HEK293 (cell line): ENCODE results near the gene ASXL3.

Experiments used
- CTCF ChIA-PET: fragments of 350-600 bp; formaldehyde crosslinking; extraction: SDS; loops from one replicate; lab custom pipeline; 2021; ENCODE audit warnings: antibody characterized with exemption; lab: Yijun Ruan, JAX
- POLR2A ChIA-PET: fragments of 300-600 bp; formaldehyde crosslinking; extraction: SDS; loops from one replicate; lab custom pipeline; 2020; ENCODE audit warnings: antibody characterized with exemption, inconsistent platforms; lab: Yijun Ruan, JAX
- H3K27ac ChIP-seq: fragments of 200-500 bp; sonication (Bioruptor generic); 2 replicates; pipeline ENCODE4 v1.5.1; 2014; ENCODE audit warnings: low read depth, low read length, control low read depth, inconsistent platforms; ENCODE audit errors: extremely low read depth
- H3K36me3 ChIP-seq, 2 experiments: fragments of 200-500 bp in 1 of 2; sonication (Bioruptor generic) in 1 of 2; 1 replicate in 1 of 2; 2 replicates in 1 of 2; pipeline ENCODE4 v1.5.1; 2014 to 2017; ENCODE audit warnings: inconsistent platforms in 2 of 2, low read length in 2 of 2; ENCODE audit not compliant: control insufficient read depth in 2 of 2, insufficient read depth in 1 of 2
- H3K4me1 ChIP-seq: fragments of 200-500 bp; sonication (Bioruptor generic); 2 replicates; pipeline ENCODE4 v1.5.1; 2014; ENCODE audit warnings: mild to moderate bottlenecking, low read length, inconsistent platforms; ENCODE audit not compliant: control insufficient read depth, insufficient read depth
- H3K4me3 ChIP-seq: 2 replicates; pipeline ENCODE4 v1.5.1; 2011; ENCODE audit warnings: low read depth, mild to moderate bottlenecking, control low read depth, low read length, moderate library complexity
- H3K9me3 ChIP-seq: fragments of 200-500 bp; sonication (Bioruptor generic); 2 replicates; pipeline ENCODE4 v1.5.1; 2014; ENCODE audit warnings: low read depth, low read length, inconsistent platforms; ENCODE audit not compliant: control insufficient read depth, insufficient read depth
- HOXD13 ChIP-seq: sonication (generic); formaldehyde crosslinking; IDR thresholded peaks from 2 replicates; pipeline ENCODE4 v1.8.0; 2022; ENCODE audit warnings: missing genetic modification reagents, borderline replicate concordance
- INSM2 ChIP-seq: fragments of 450-650 bp; formaldehyde crosslinking; IDR thresholded peaks from 2 replicates; pipeline ENCODE4 v1.5.1; 2016; ENCODE audit warnings: missing biosample characterization, missing genetic modification characterization
- PBX3 ChIP-seq: sonication (generic); formaldehyde crosslinking; IDR thresholded peaks from 2 replicates; pipeline ENCODE4 v1.8.1; 2022; ENCODE audit warnings: mild to moderate bottlenecking, moderate library complexity, missing genetic modification reagents
- REPIN1 ChIP-seq: fragments of 450-650 bp; formaldehyde crosslinking; IDR thresholded peaks from 2 replicates; pipeline ENCODE4 v1.5.1; 2017; ENCODE audit warnings: missing biosample characterization, missing genetic modification characterization, low read depth
- SALL2 ChIP-seq: fragments of 450-650 bp; formaldehyde crosslinking; IDR thresholded peaks from 2 replicates; pipeline ENCODE4 v1.5.0; 2017; ENCODE audit warnings: missing biosample characterization, mild to moderate bottlenecking, missing genetic modification characterization, borderline replicate concordance
- ZBTB17 ChIP-seq: fragments of 450-650 bp; formaldehyde crosslinking; IDR thresholded peaks from 2 replicates; pipeline ENCODE4 v1.5.1; 2016; ENCODE audit warnings: missing biosample characterization, missing genetic modification characterization
- ZBTB20 ChIP-seq: fragments of 450-650 bp; formaldehyde crosslinking; IDR thresholded peaks from 2 replicates; pipeline ENCODE4 v1.5.1; 2016; ENCODE audit warnings: missing biosample characterization, missing genetic modification characterization
- ZBTB6 ChIP-seq: fragments of 450-650 bp; formaldehyde crosslinking; IDR thresholded peaks from 2 replicates; pipeline ENCODE4 v1.5.1; 2017; ENCODE audit warnings: missing biosample characterization, missing genetic modification characterization
- ZBTB8A ChIP-seq: fragments of 450-650 bp; formaldehyde crosslinking; IDR thresholded peaks from 2 replicates; pipeline ENCODE4 v1.5.1; 2016; ENCODE audit warnings: missing biosample characterization, missing genetic modification characterization
- ZFHX2 ChIP-seq: fragments of 450-650 bp; formaldehyde crosslinking; conservative IDR thresholded peaks from 2 replicates; pipeline ENCODE4 v1.5.1; 2016; ENCODE audit warnings: missing biosample characterization, missing genetic modification characterization
- ZFP3 ChIP-seq: fragments of 450-650 bp; formaldehyde crosslinking; IDR thresholded peaks from 2 replicates; pipeline ENCODE4 v1.5.1; 2016; ENCODE audit warnings: low read depth, missing biosample characterization, missing genetic modification characterization
- ZNF132 ChIP-seq: fragments of 450-650 bp; formaldehyde crosslinking; IDR thresholded peaks from 2 replicates; pipeline ENCODE4 v1.5.1; 2017; ENCODE audit warnings: missing biosample characterization, missing genetic modification characterization, borderline replicate concordance
- ZNF175 ChIP-seq: fragments of 450-650 bp; formaldehyde crosslinking; IDR thresholded peaks from 2 replicates; pipeline ENCODE4 v1.5.1; 2016; ENCODE audit warnings: missing biosample characterization, missing genetic modification characterization
- ZNF2 ChIP-seq: fragments of 450-650 bp; formaldehyde crosslinking; IDR thresholded peaks from 2 replicates; pipeline ENCODE4 v1.5.1; 2016; ENCODE audit warnings: missing biosample characterization, missing genetic modification characterization
- ZNF274 ChIP-seq, 2 experiments: fragments of 200-500 bp in 1 of 2; fragments of 450-650 bp in 1 of 2; sonication (Bioruptor generic) in 1 of 2; formaldehyde crosslinking in 1 of 2; IDR thresholded peaks; 2 replicates each; pipeline versions ENCODE4 v1.5.1 to v1.6.1; 2014 to 2016; ENCODE audit warnings: borderline replicate concordance in 1 of 2, inconsistent platforms in 1 of 2, low read length in 1 of 2, missing biosample characterization in 1 of 2, missing genetic modification characterization in 1 of 2
- ZNF280C ChIP-seq: fragments of 450-650 bp; formaldehyde crosslinking; IDR thresholded peaks from 2 replicates; pipeline ENCODE4 v1.5.1; 2016; ENCODE audit warnings: missing biosample characterization, missing genetic modification characterization
- ZNF292 ChIP-seq: fragments of 450-650 bp; formaldehyde crosslinking; IDR thresholded peaks from 2 replicates; pipeline ENCODE4 v1.5.1; 2016; ENCODE audit warnings: low read depth, missing biosample characterization, missing genetic modification characterization, borderline replicate concordance
- ZNF354C ChIP-seq: fragments of 450-650 bp; formaldehyde crosslinking; IDR thresholded peaks from 2 replicates; pipeline ENCODE4 v1.5.1; 2016; ENCODE audit warnings: missing biosample characterization, missing genetic modification characterization, low read depth, borderline replicate concordance
- ZNF529 ChIP-seq: fragments of 450-650 bp; formaldehyde crosslinking; IDR thresholded peaks from 2 replicates; pipeline ENCODE4 v1.5.1; 2017; ENCODE audit warnings: missing genetic modification characterization, missing biosample characterization; ENCODE audit not compliant: insufficient replicate concordance
- ZNF549 ChIP-seq: fragments of 450-650 bp; IDR thresholded peaks from 2 replicates; pipeline ENCODE4 v1.5.1; 2018; ENCODE audit warnings: missing biosample characterization, missing genetic modification characterization, mild to moderate bottlenecking, inconsistent platforms, moderate library complexity
- ZNF629 ChIP-seq: fragments of 450-650 bp; formaldehyde crosslinking; IDR thresholded peaks from 2 replicates; pipeline ENCODE4 v1.5.1; 2017; ENCODE audit warnings: missing biosample characterization, missing genetic modification characterization
- ZNF692 ChIP-seq: fragments of 450-650 bp; formaldehyde crosslinking; IDR thresholded peaks from 2 replicates; pipeline ENCODE4 v1.5.1; 2016; ENCODE audit warnings: missing biosample characterization, missing genetic modification characterization
- ZNF707 ChIP-seq: fragments of 450-650 bp; formaldehyde crosslinking; IDR thresholded peaks from 2 replicates; pipeline ENCODE4 v1.5.1; 2016; ENCODE audit warnings: missing biosample characterization, missing genetic modification characterization
- ZSCAN16 ChIP-seq: fragments of 450-650 bp; formaldehyde crosslinking; IDR thresholded peaks from 2 replicates; pipeline ENCODE4 v1.5.1; 2016; ENCODE audit warnings: missing biosample characterization, missing genetic modification characterization
- ZSCAN5A ChIP-seq: fragments of 450-650 bp; formaldehyde crosslinking; IDR thresholded peaks from 2 replicates; pipeline ENCODE4 v1.5.1; 2016; ENCODE audit warnings: missing biosample characterization, missing genetic modification characterization

The ASXL3 gene

GRCh38 chr18:33682436-33682835 lies 104.4 kb downstream of the ASXL3 start:
- no peak for TF ChIP-seq ZNF132 (tag by site-specific recombination)
- TF ChIP-seq ZFHX2 (tag by site-specific recombination): no peak
- TF ChIP-seq ZNF354C (tag by site-specific recombination): no peak
- no peak for TF ChIP-seq REPIN1
- no peak for TF ChIP-seq ZNF175 (tag by site-specific recombination)
- TF ChIP-seq ZNF629 (tag by site-specific recombination): no peak
- no peak for TF ChIP-seq ZNF692 (tag by site-specific recombination)
- no peak for TF ChIP-seq ZBTB8A (tag by site-specific recombination)
- no peak for TF ChIP-seq ZSCAN5A (tag by site-specific recombination)
- no peak for TF ChIP-seq ZNF707
- no peak for TF ChIP-seq PBX3
- TF ChIP-seq ZNF292 (tag by site-specific recombination): no peak
- no peak for TF ChIP-seq ZNF280C (tag by site-specific recombination)
- no peak for TF ChIP-seq ZNF274 (IDR thresholded peaks at IDR 0.05; ENCODE audit: low read length)
- no peak for TF ChIP-seq ZNF274 (tag by site-specific recombination; IDR thresholded peaks at IDR 0.05; ENCODE audit: borderline replicate concordance)
- no peak for TF ChIP-seq ZNF529 (tag by site-specific recombination)
- Histone ChIP-seq H3K36me3 (no peaks in the 10 kb centered on the region), H3K27ac (no peak overlapping the region), H3K9me3 (no peaks in the 10 kb centered on the region), H3K4me1 (no peaks in the 10 kb centered on the region), H3K4me3 (no peak overlapping the region)
- ChIA-PET CTCF (no interaction called here), POLR2A (interaction anchor here (0.7 kb wide), 1 partner anchor 452 kb away, joined by 3 read pairs; no protein-coding TSS in a partner anchor)

GRCh38 chr18:33694593-33694992 lies 116.6 kb downstream of the ASXL3 start:
- Histone ChIP-seq H3K27ac (no peak overlapping the region), H3K4me3 (no peak overlapping the region), H3K4me1 (no peaks in the 10 kb centered on the region), H3K9me3 (no peaks in the 10 kb centered on the region), H3K36me3 (no peaks in the 10 kb centered on the region)
- ChIA-PET CTCF (no interaction called here), POLR2A (no interaction called here)
- TF ChIP-seq SALL2 (no peak), INSM2 (tag by site-specific recombination) (no peak), ZBTB17 (tag by site-specific recombination) (no peak), ZFP3 (tag by site-specific recombination) (no peak), ZNF2 (tag by site-specific recombination) (no peak), ZBTB20 (tag by site-specific recombination) (no peak), ZBTB6 (tag by site-specific recombination) (no peak), ZNF549 (tag by site-specific recombination) (no peak), HOXD13 (CRISPR knock-in tag) (no peak), ZSCAN16 (tag by site-specific recombination) (no peak)
